Upper lobe of left lung (tissue), 4 donors: Measurements from ENCODE around the gene RPP25.

ENCODE experiments used
- POLR2A ChIP-seq, 4 donors: fragments of 450-650 bp; IDR thresholded peaks; one replicate each; pipeline ENCODE4 v1.5.1; 2016 to 2017; ENCODE audit warnings: antibody characterized with exemption in 4 of 4, mild to moderate bottlenecking in 2 of 4
- POLR2AphosphoS5 ChIP-seq, 2 donors: sonication (generic); formaldehyde crosslinking; IDR thresholded peaks; one replicate each; pipeline ENCODE4 v1.5.1; 2017; ENCODE audit warnings: antibody characterized with exemption in 2 of 2
- TF ChIP-seq, protein P1 (sequence below), 6 experiments: fragments of 450-650 bp in 4 of 6; fragments of 200-600 bp in 2 of 6; sonication (generic) in 2 of 6; IDR thresholded peaks; one replicate each; pipeline ENCODE4 v1.5.1; 2016 to 2019; ENCODE audit warnings: antibody characterized with exemption in 6 of 6

DNA sequence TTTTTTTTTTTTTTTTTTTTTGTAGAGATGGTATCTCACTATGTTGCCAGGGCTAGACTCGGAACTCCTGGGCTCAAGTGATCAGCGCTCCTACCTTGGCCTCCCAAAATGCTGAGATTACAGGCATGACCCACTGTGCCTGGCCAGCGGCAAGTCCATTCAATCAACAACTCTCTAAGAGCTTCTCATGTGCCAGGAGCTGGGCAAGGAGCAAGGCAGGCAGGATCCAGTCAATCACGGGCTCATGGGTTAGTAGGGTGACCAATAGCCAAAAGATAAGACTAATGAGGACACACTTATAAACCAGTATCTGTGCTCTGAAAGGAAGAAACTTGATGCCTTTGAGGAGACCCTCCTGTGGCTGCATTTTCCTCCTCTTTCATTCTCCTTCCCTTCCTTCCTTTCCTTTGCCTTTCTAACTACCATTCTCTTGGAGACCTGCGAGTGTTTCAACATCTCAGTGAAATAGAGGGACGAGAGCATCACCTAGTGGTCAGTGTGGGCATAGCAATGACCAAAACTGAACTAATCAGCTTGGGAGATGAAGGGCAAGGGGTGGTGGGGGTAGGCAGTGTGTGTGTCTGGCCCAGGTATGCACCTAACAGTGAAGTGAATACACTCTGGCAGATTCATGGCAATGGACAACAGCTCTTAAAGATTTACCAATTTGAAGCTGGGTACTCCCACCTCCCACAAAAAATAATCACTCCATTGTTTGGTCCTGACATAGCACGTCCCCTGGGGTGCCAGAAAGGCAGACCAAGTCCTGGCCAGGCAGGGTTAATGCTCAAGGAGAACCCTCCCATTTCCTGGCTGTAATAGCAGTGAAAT is 6.3 kb downstream of the RPP25 start:
- TF ChIP-seq, protein P1, sequence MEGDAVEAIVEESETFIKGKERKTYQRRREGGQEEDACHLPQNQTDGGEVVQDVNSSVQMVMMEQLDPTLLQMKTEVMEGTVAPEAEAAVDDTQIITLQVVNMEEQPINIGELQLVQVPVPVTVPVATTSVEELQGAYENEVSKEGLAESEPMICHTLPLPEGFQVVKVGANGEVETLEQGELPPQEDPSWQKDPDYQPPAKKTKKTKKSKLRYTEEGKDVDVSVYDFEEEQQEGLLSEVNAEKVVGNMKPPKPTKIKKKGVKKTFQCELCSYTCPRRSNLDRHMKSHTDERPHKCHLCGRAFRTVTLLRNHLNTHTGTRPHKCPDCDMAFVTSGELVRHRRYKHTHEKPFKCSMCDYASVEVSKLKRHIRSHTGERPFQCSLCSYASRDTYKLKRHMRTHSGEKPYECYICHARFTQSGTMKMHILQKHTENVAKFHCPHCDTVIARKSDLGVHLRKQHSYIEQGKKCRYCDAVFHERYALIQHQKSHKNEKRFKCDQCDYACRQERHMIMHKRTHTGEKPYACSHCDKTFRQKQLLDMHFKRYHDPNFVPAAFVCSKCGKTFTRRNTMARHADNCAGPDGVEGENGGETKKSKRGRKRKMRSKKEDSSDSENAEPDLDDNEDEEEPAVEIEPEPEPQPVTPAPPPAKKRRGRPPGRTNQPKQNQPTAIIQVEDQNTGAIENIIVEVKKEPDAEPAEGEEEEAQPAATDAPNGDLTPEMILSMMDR (IDR thresholded peaks at IDR 0.05): peak; percentile 93 to 98 (median 96)
- no peak for TF ChIP-seq POLR2AphosphoS5 (IDR thresholded peaks at IDR 0.05)
- no peak for TF ChIP-seq POLR2A (IDR thresholded peaks at IDR 0.05)
